CD4-positive, alpha-beta T cell treated with Interleukin-21 for 1 hour (primary cell): ENCODE results near the gene EBF3.

Source experiments
- DNase-seq: peaks from one replicate; pipeline ENCODE4 v3.0.0-alpha.2; 2020

The EBF3 gene

GRCh38 chr10:129958629-129959543 lies 5.2 kb downstream of the EBF3 start:
- DNase-seq: no peak

GRCh38 chr10:129958148-129958628 lies 5.9 kb downstream of the EBF3 start:
- DNase-seq: no peak

GRCh38 chr10:129956876-129957673 lies 7.0 kb downstream of the EBF3 start:
- DNase-seq: no peak

- no peak for DNase-seq
These were observed 7.8 kb downstream of the EBF3 start for GRCh38 chr10:129956286-129956670.

- DNase-seq: no peak
These were observed 8.3 kb downstream of the EBF3 start for GRCh38 chr10:129955601-129956285.

GRCh38 chr10:129954492-129955315 lies 9.4 kb downstream of the EBF3 start:
- no peak for DNase-seq

- DNase-seq: no peak
These were observed 10.7 kb downstream of the EBF3 start for GRCh38 chr10:129953119-129954051.

- no peak for DNase-seq
These were observed 11.5 kb downstream of the EBF3 start for GRCh38 chr10:129952378-129953118.

- DNase-seq: no peak
These were observed 12.2 kb downstream of the EBF3 start for GRCh38 chr10:129951970-129952265.

GRCh38 chr10:129951101-129951969 lies 12.7 kb downstream of the EBF3 start:
- no peak for DNase-seq

- DNase-seq: no peak
These were observed 13.4 kb downstream of the EBF3 start for GRCh38 chr10:129950676-129951075.

- no peak for DNase-seq
These were observed 14.2 kb downstream of the EBF3 start for GRCh38 chr10:129949891-129950291.

GRCh38 chr10:129949411-129949810 lies 14.7 kb downstream of the EBF3 start:
- no peak for DNase-seq

GRCh38 chr10:129946859-129947258 lies 17.2 kb downstream of the EBF3 start:
- no peak for DNase-seq

- no peak for DNase-seq
These were observed 17.9 kb downstream of the EBF3 start for GRCh38 chr10:129945941-129946760.

- DNase-seq: no peak
These were observed 18.5 kb downstream of the EBF3 start for GRCh38 chr10:129945526-129945925.

- no peak for DNase-seq
These were observed 19.0 kb downstream of the EBF3 start for GRCh38 chr10:129945064-129945463.

- DNase-seq: no peak
These were observed 19.6 kb downstream of the EBF3 start for GRCh38 chr10:129944456-129944855.
